Fibroblast of skin of back (primary cell): ENCODE measurements around the gene IQCK.

Experiments used
- DNase-seq: peaks from one replicate; pipeline ENCODE4 v3.0.0-alpha.2; 2013

The IQCK gene

GRCh38 chr16:19884611-19885450 lies 166.8 kb downstream of the IQCK start, which contains the start of gene GPRC5B:
TSS of gene GPRC5B (minus strand) at chr16:19884848. CDS start at chr16:19872845, 12,003 bp downstream.
- DNase-seq: no peak

GRCh38 chr16:19885451-19886072 lies 167.5 kb downstream of the IQCK start:
- no peak for DNase-seq

- DNase-seq: peak; percentile 66
Measured at GRCh38 chr16:19886073-19886941, 168.2 kb downstream of the IQCK start.

- no peak for DNase-seq
Measured at GRCh38 chr16:19888834-19889233, 170.8 kb downstream of the IQCK start.

- no peak for DNase-seq
Measured at GRCh38 chr16:19890901-19891300, 172.8 kb downstream of the IQCK start.

- no peak for DNase-seq
Measured at GRCh38 chr16:19892902-19893301, 174.8 kb downstream of the IQCK start.

GRCh38 chr16:19894586-19894985 lies 176.5 kb downstream of the IQCK start:
- no peak for DNase-seq

- no peak for DNase-seq
Measured at GRCh38 chr16:19896951-19897350, 178.9 kb downstream of the IQCK start.

GRCh38 chr16:19898166-19898565 lies 180.1 kb downstream of the IQCK start:
- DNase-seq: no peak

GRCh38 chr16:19898924-19899604 lies 181.0 kb downstream of the IQCK start:
- DNase-seq: peak; percentile 54

- DNase-seq: no peak
Measured at GRCh38 chr16:19899605-19899955, 181.5 kb downstream of the IQCK start.

GRCh38 chr16:19901164-19901563 lies 183.1 kb downstream of the IQCK start:
- no peak for DNase-seq

GRCh38 chr16:19907161-19907992 lies 189.3 kb downstream of the IQCK start:
- peak; percentile 64 for DNase-seq
